HepG2 (cell line): ENCODE results near the gene EEF1A2. TPM values are rescaled to one million over a fixed set of nuclear protein-coding genes. Genes with fewer than 3 reads are reported as not detected.

Source experiments
- AGO1 ChIP-seq: fragments of 200-400 bp; formaldehyde crosslinking; IDR thresholded peaks from 2 replicates; pipeline ENCODE4 v1.6.1; 2017; ENCODE audit warnings: mild to moderate bottlenecking, low read depth, low read length, moderate library complexity; ENCODE audit not compliant: poor library complexity, severe bottlenecking
- CENPX ChIP-seq: sonication (generic); formaldehyde crosslinking; IDR thresholded peaks from 2 replicates; pipeline ENCODE4 v1.9.0; 2021; ENCODE audit warnings: mild to moderate bottlenecking, missing genetic modification reagents, moderate library complexity
- CTCF ChIP-seq: sonication (generic); formaldehyde crosslinking; IDR thresholded peaks from 2 replicates; pipeline ENCODE4 v1.5.0; 2020; ENCODE audit warnings: mild to moderate bottlenecking, missing genetic modification reagents, moderate library complexity
- HMGXB4 ChIP-seq, 2 experiments: sonication (generic) in 1 of 2; formaldehyde crosslinking in 1 of 2; IDR thresholded peaks; 2 replicates each; pipeline versions ENCODE4 v1.4.0 to v1.6.1; 2018 to 2020; ENCODE audit warnings: missing genetic modification reagents in 2 of 2, borderline replicate concordance in 1 of 2, low read depth in 1 of 2, mild to moderate bottlenecking in 1 of 2, missing biosample characterization in 1 of 2
- NR2F6 ChIP-seq, 2 experiments: IDR thresholded peaks; 2 replicates each; pipeline ENCODE4 v1.6.1; 2016; ENCODE audit warnings: antibody characterized with exemption in 1 of 2, mild to moderate bottlenecking in 1 of 2
- POLR2AphosphoS2 ChIP-seq: IDR thresholded peaks from 2 replicates; pipeline ENCODE4 v1.6.1; 2011; ENCODE audit warnings: low read depth, low read length, improper control_type of control experiment
- SAP130 ChIP-seq: IDR thresholded peaks from 2 replicates; pipeline ENCODE4 v1.6.1; 2016; ENCODE audit warnings: low read depth
- TEAD2 ChIP-seq: sonication (generic); formaldehyde crosslinking; IDR thresholded peaks from 2 replicates; pipeline ENCODE4 v1.9.0; 2021; ENCODE audit warnings: missing genetic modification reagents
- TEAD3 ChIP-seq: optimal IDR thresholded peaks from 2 replicates; pipeline ENCODE3; 2016; ENCODE audit warnings: borderline replicate concordance
- ZC3H13 ChIP-seq: sonication (generic); formaldehyde crosslinking; IDR thresholded peaks from 2 replicates; pipeline ENCODE4 v1.8.1; 2023; ENCODE audit warnings: mild to moderate bottlenecking, missing genetic modification reagents, moderate library complexity
- ZEB1 ChIP-seq: IDR thresholded peaks from 2 replicates; pipeline ENCODE4 v1.6.1; 2012; ENCODE audit warnings: mild to moderate bottlenecking, low read depth, inconsistent platforms; ENCODE audit not compliant: insufficient replicate concordance
- ZNF264 ChIP-seq: sonication (generic); formaldehyde crosslinking; IDR thresholded peaks from 2 replicates; pipeline ENCODE4 v1.4.0; 2020; ENCODE audit warnings: missing genetic modification reagents
- ZNF296 ChIP-seq: sonication (generic); formaldehyde crosslinking; conservative IDR thresholded peaks from 2 replicates; pipeline ENCODE4 v1.5.0; 2020; ENCODE audit warnings: mild to moderate bottlenecking, missing genetic modification reagents
- ZNF30 ChIP-seq: sonication (generic); formaldehyde crosslinking; IDR thresholded peaks from 2 replicates; pipeline ENCODE4 v1.5.0; 2020; ENCODE audit warnings: mild to moderate bottlenecking, missing genetic modification reagents
- ZNF383 ChIP-seq: sonication (generic); formaldehyde crosslinking; IDR thresholded peaks from 2 replicates; pipeline ENCODE4 v1.4.0; 2020; ENCODE audit warnings: missing genetic modification reagents, mild to moderate bottlenecking, borderline replicate concordance
- ZNF598 ChIP-seq: sonication (generic); formaldehyde crosslinking; IDR thresholded peaks from 2 replicates; pipeline ENCODE4 v1.5.1; 2020; ENCODE audit warnings: mild to moderate bottlenecking, missing genetic modification reagents, borderline replicate concordance
- ZNF687 ChIP-seq: sonication (generic); formaldehyde crosslinking; IDR thresholded peaks from 2 replicates; pipeline ENCODE4 v1.5.1; 2020; ENCODE audit warnings: mild to moderate bottlenecking, missing genetic modification reagents, moderate library complexity
- ZNF784 ChIP-seq: sonication (generic); formaldehyde crosslinking; IDR thresholded peaks from 2 replicates; pipeline ENCODE4 v1.5.1; 2020; ENCODE audit warnings: missing genetic modification reagents, mild to moderate bottlenecking, borderline replicate concordance
- polyA plus RNA-seq, 8 experiments: library from polyadenylated mRNA; depleted of rRNA in 3 of 8; stranded (reverse) in 7 of 8; unstranded in 1 of 8; fragments of >200 nt; fragmentation: Illumina TruSeq in 4 of 8; extraction: Trizol in 4 of 8; gene quantifications; 2 replicates each; pipeline versions ENCODE4 v1.2.1 to v1.2.3, GENCODE V29; 2011 to 2016; ENCODE audit warnings: low read depth in 4 of 8, missing spikeins in 1 of 8, mixed read lengths in 1 of 8; ENCODE audit not compliant: insufficient read depth in 1 of 8
- total RNA-seq, 5 experiments: library from RNA; depleted of rRNA; stranded (reverse); fragments of >200 nt; fragmentation: Illumina TruSeq; extraction: Trizol; gene quantifications; 2 replicates each; pipeline ENCODE4 v1.2.3, GENCODE V29; 2016; ENCODE audit warnings: low read depth in 1 of 5

EEF1A2 gene
- total and polyA plus RNA-seq, 2 of the 13 experiments (the other 11 are each of a cell fraction or from before 2014, with no cell fraction given): 0.44 to 0.87 TPM

GRCh38 chr20:63534831-63535651 lies 36.2 kb upstream of the EEF1A2 start (continued):
- peak; percentile 9; the same call in 1 of the 2 replicates for TF ChIP-seq CTCF (CRISPR knock-in tag)
- TF ChIP-seq ZNF784 (CRISPR knock-in tag): peak; percentile 87; the same call in 1 of the 2 replicates
- peak; percentile 16; the same call in 1 of the 2 replicates for TF ChIP-seq NR2F6 (IDR thresholded peaks at IDR 0.05)
- peak; percentile 62; the same call in 1 of the 2 replicates for TF ChIP-seq NR2F6 (CRISPR knock-in tag; IDR thresholded peaks at IDR 0.05)
- no peak for TF ChIP-seq CENPX (CRISPR knock-in tag)
- TF ChIP-seq ZC3H13 (CRISPR knock-in tag): no peak
- TF ChIP-seq HMGXB4 (CRISPR knock-in tag; IDR thresholded peaks at IDR 0.05; ENCODE audit: borderline replicate concordance in 1 of 2, low read depth in 1 of 2): no peak
- TF ChIP-seq ZNF383 (CRISPR knock-in tag): no peak
- 0 out of 2 replicates have a peak, but pooled peaks have one; percentile 45 for TF ChIP-seq ZNF296 (CRISPR knock-in tag)
- peak; percentile 22; the same call in 1 of the 2 replicates for TF ChIP-seq SAP130 (CRISPR knock-in tag)
- no peak for TF ChIP-seq POLR2AphosphoS2
- TF ChIP-seq AGO1: peak; percentile 56
- peak; percentile 70; the same call in 1 of the 2 replicates for TF ChIP-seq ZNF598 (CRISPR knock-in tag)
- TF ChIP-seq TEAD3 (CRISPR knock-in tag): peak; percentile 18
- TF ChIP-seq TEAD2 (CRISPR knock-in tag): peak; percentile 71
- TF ChIP-seq ZNF30 (CRISPR knock-in tag): 0 out of 2 replicates have a peak, but pooled peaks have one; percentile 22
- TF ChIP-seq ZNF687 (CRISPR knock-in tag): peak; percentile 84
- peak; percentile 96 for TF ChIP-seq ZNF264 (CRISPR knock-in tag)
- peak; percentile 95 for TF ChIP-seq ZEB1
